ENCODE data around the gene MYO1D. TPM values are rescaled to one million over a fixed set of nuclear protein-coding genes. Genes with fewer than 3 reads are reported as not detected.

The MYO1D gene
- total RNA-seq, 1 experiment from 2014 or later: 35.7 TPM

GRCh38 chr17:32622540-32622939, 254.4 kb downstream of the MYO1D start:
- intact Hi-C loops (cut with micrococcal nuclease): no loop called here
- DNase-seq (ENCODE audit: low read depth, low spot score) (no peak), ATAC-seq (no peak)
- H3K4me1 ChIP-seq (ENCODE audit: control insufficient read depth in 1 of 2, insufficient read depth in 2 of 2, low read length in 2 of 2): no peaks in the 10 kb centered on the region
- BruUV-seq (replicated peaks): no TSS peak
- no peaks in the 10 kb centered on the region for H3K9me2 ChIP-seq (ENCODE audit: insufficient read depth)
- ChIA-PET POLR2A (no interaction called here), CTCF (no interaction called here), RAD21 (ENCODE audit: low non-redundant PET in 1 of 2, low total read pairs in 2 of 2, uncharacterized antibody in 2 of 2, unreplicated experiment in 2 of 2) (no interaction called here)
- H3K36me3 ChIP-seq (ENCODE audit: control insufficient read depth in 1 of 2, insufficient read depth in 2 of 2, low read length in 2 of 2): no peaks in the 10 kb centered on the region
- H4K20me1 ChIP-seq (ENCODE audit: insufficient read depth): no peaks in the 10 kb centered on the region
- TF ChIP-seq, protein P1, sequence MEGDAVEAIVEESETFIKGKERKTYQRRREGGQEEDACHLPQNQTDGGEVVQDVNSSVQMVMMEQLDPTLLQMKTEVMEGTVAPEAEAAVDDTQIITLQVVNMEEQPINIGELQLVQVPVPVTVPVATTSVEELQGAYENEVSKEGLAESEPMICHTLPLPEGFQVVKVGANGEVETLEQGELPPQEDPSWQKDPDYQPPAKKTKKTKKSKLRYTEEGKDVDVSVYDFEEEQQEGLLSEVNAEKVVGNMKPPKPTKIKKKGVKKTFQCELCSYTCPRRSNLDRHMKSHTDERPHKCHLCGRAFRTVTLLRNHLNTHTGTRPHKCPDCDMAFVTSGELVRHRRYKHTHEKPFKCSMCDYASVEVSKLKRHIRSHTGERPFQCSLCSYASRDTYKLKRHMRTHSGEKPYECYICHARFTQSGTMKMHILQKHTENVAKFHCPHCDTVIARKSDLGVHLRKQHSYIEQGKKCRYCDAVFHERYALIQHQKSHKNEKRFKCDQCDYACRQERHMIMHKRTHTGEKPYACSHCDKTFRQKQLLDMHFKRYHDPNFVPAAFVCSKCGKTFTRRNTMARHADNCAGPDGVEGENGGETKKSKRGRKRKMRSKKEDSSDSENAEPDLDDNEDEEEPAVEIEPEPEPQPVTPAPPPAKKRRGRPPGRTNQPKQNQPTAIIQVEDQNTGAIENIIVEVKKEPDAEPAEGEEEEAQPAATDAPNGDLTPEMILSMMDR (IDR thresholded peaks at IDR 0.05 in 2 of 3, conservative IDR thresholded peaks at IDR 0.05 in 1 of 3; ENCODE audit: borderline replicate concordance in 1 of 3, insufficient read depth in 1 of 3, low read depth in 2 of 3, low read length in 2 of 3): no peak
- no peak for TF ChIP-seq EGR1 (IDR thresholded peaks at IDR 0.05; ENCODE audit: low read depth)
- TF ChIP-seq CEBPB (IDR thresholded peaks at IDR 0.05; ENCODE audit: low read depth): no peak
- TF ChIP-seq SIN3A (IDR thresholded peaks at IDR 0.05; ENCODE audit: low read depth): no peak
- no peak for TF ChIP-seq POLR2A (IDR thresholded peaks at IDR 0.05; ENCODE audit: borderline replicate concordance, extremely low read depth, insufficient read depth, insufficient read length)
- TF ChIP-seq ZFX (IDR thresholded peaks at IDR 0.05): no peak
- no peak for TF ChIP-seq SRF (IDR thresholded peaks at IDR 0.05; ENCODE audit: low read depth)
- TF ChIP-seq EZH2 (IDR thresholded peaks at IDR 0.05): no peak
- no peak for TF ChIP-seq JUND (IDR thresholded peaks at IDR 0.05)
- no peak for TF ChIP-seq SP1 (IDR thresholded peaks at IDR 0.05; ENCODE audit: low read depth)
- TF ChIP-seq, protein P2, sequence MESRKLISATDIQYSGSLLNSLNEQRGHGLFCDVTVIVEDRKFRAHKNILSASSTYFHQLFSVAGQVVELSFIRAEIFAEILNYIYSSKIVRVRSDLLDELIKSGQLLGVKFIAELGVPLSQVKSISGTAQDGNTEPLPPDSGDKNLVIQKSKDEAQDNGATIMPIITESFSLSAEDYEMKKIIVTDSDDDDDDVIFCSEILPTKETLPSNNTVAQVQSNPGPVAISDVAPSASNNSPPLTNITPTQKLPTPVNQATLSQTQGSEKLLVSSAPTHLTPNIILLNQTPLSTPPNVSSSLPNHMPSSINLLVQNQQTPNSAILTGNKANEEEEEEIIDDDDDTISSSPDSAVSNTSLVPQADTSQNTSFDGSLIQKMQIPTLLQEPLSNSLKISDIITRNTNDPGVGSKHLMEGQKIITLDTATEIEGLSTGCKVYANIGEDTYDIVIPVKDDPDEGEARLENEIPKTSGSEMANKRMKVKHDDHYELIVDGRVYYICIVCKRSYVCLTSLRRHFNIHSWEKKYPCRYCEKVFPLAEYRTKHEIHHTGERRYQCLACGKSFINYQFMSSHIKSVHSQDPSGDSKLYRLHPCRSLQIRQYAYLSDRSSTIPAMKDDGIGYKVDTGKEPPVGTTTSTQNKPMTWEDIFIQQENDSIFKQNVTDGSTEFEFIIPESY (IDR thresholded peaks at IDR 0.05; ENCODE audit: extremely low read depth, insufficient replicate concordance, low read length): no peak
- no peak for TF ChIP-seq ZNF274 (IDR thresholded peaks at IDR 0.05; ENCODE audit: low read depth, low read length)
- no peak for TF ChIP-seq FOSL1 (IDR thresholded peaks at IDR 0.05; ENCODE audit: low read depth)
- no peak for TF ChIP-seq MAX (IDR thresholded peaks at IDR 0.05)
- no peak overlapping the region for H3K9ac ChIP-seq (ENCODE audit: low read length)
- H3K4me3 ChIP-seq (replicated peaks in 1 of 2; ENCODE audit: low read depth in 1 of 2, low read length in 2 of 2): no peak overlapping the region
- no peak overlapping the region for H3K27ac ChIP-seq (ENCODE audit: low read depth, low read length)
- no peaks in the 10 kb centered on the region for H3K79me2 ChIP-seq (ENCODE audit: insufficient read depth, low read length)
- no peaks in the 10 kb centered on the region for H3K27me3 ChIP-seq (ENCODE audit: insufficient read depth, low read length)
- no peak overlapping the region for H3K4me2 ChIP-seq (ENCODE audit: low read length)
- no peaks in the 10 kb centered on the region for H3K9me3 ChIP-seq (ENCODE audit: control insufficient read depth in 1 of 2, insufficient read depth in 1 of 2, low read depth in 1 of 2, low read length in 2 of 2)
- no peak overlapping the region for H2AFZ ChIP-seq (ENCODE audit: low read depth, low read length, poor library complexity, severe bottlenecking)

All from HCT116 (cell line).